Colonic mucosa (tissue), 4 donors: Measurements from ENCODE around the gene DPH3. TPM values are rescaled to one million over a fixed set of nuclear protein-coding genes. Genes with fewer than 3 reads are reported as not detected.

Experiments used
- DNase-seq: peaks from one replicate; pipeline ENCODE4 v3.0.0-alpha.2; 2020
- H3K27ac ChIP-seq: fragments of 200-600 bp; one replicate; pipeline ENCODE4 v1.8.0; 2021
- H3K27me3 ChIP-seq: fragments of 200-600 bp; one replicate; pipeline ENCODE4 v1.8.0; 2021
- H3K36me3 ChIP-seq: fragments of 200-600 bp; one replicate; pipeline ENCODE4 v1.8.0; 2021
- H3K4me1 ChIP-seq: fragments of 200-600 bp; one replicate; pipeline ENCODE4 v1.8.0; 2021; ENCODE audit warnings: mild to moderate bottlenecking
- H3K4me3 ChIP-seq: fragments of 200-600 bp; one replicate; pipeline ENCODE4 v1.8.0; 2021
- H3K9ac ChIP-seq, 2 donors: one replicate each; pipeline ENCODE4 v1.7.0; 2013; ENCODE audit warnings: control low read depth in 2 of 2, low read depth in 2 of 2, low read length in 2 of 2
- H3K9me3 ChIP-seq: fragments of 200-600 bp; one replicate; pipeline ENCODE4 v1.8.0; 2021
- CTCF ChIP-seq: fragments of 200-600 bp; IDR thresholded peaks from one replicate; pipeline ENCODE4 v1.8.0; 2022; ENCODE audit warnings: antibody characterized with exemption, mild to moderate bottlenecking
- intact Hi-C: fragments of 100-400 bp; cut with DNase I; formaldehyde crosslinking; loops from one replicate; pipeline ENCODE4 v1.14.1; 2022
- total RNA-seq, 2 donors: library from RNA; stranded (reverse); fragmentation: NEBNext Ultra II Directional in 1 of 2; extraction: Animal tissue kit (Norgen Biotek cat#: 25700) in 1 of 2; gene quantifications; one replicate each; pipeline ENCODE4 v1.2.1, GENCODE V29; 2021
- donor health status: healthy.
- donor health status: DM: no; HTN: no; CAD: no.
- donor health status: DM: no; HTN: no; CAD: no.

The DPH3 gene
- total RNA-seq, 2 donors from 2014 or later: 15.4 to 23.4 TPM

GRCh38 chr3:16303037-16303575 is 38.4 kb upstream of the DPH3 start:
- H3K36me3 ChIP-seq: no peaks in the 10 kb centered on the region
- TF ChIP-seq CTCF: no peak
- H3K27ac ChIP-seq: no peak overlapping the region
- no peaks in the 10 kb centered on the region for H3K4me1 ChIP-seq
- H3K27me3 ChIP-seq: no peaks in the 10 kb centered on the region
- DNase-seq: no peak
- intact Hi-C loops: no loop called here
- no peak overlapping the region for H3K9ac ChIP-seq
- no peak overlapping the region for H3K4me3 ChIP-seq
- H3K9me3 ChIP-seq: no peaks in the 10 kb centered on the region

GRCh38 chr3:16302082-16302631 is 37.4 kb upstream of the DPH3 start:
- no peak overlapping the region for H3K9ac ChIP-seq
- DNase-seq: no peak
- H3K27me3 ChIP-seq: no peaks in the 10 kb centered on the region
- intact Hi-C loops: no loop called here
- no peaks in the 10 kb centered on the region for H3K36me3 ChIP-seq
- TF ChIP-seq CTCF: no peak
- H3K9me3 ChIP-seq: no peaks in the 10 kb centered on the region
- H3K4me3 ChIP-seq: no peak overlapping the region
- no peaks in the 10 kb centered on the region for H3K4me1 ChIP-seq
- peak overlapping the region; percentile 7 for H3K27ac ChIP-seq

- H3K4me1 ChIP-seq: no peaks in the 10 kb centered on the region
- H3K9me3 ChIP-seq: no peaks in the 10 kb centered on the region
- no peak overlapping the region for H3K4me3 ChIP-seq
- TF ChIP-seq CTCF: no peak
- no peaks in the 10 kb centered on the region for H3K36me3 ChIP-seq
- peak overlapping the region; percentile 7 for H3K27ac ChIP-seq
- H3K27me3 ChIP-seq: no peaks in the 10 kb centered on the region
- intact Hi-C loops: no loop called here
- H3K9ac ChIP-seq: no peak overlapping the region
- DNase-seq: no peak
Measured at GRCh38 chr3:16301507-16301906, 36.8 kb upstream of the DPH3 start.

GRCh38 chr3:16300881-16301359 is 36.2 kb upstream of the DPH3 start:
- H3K4me1 ChIP-seq: no peaks in the 10 kb centered on the region
- H3K27me3 ChIP-seq: no peaks in the 10 kb centered on the region
- no peak for DNase-seq
- H3K9ac ChIP-seq: no peak overlapping the region
- H3K4me3 ChIP-seq: no peak overlapping the region
- intact Hi-C loops: no loop called here
- no peaks in the 10 kb centered on the region for H3K36me3 ChIP-seq
- TF ChIP-seq CTCF: no peak
- no peaks in the 10 kb centered on the region for H3K9me3 ChIP-seq
- no peak overlapping the region for H3K27ac ChIP-seq

- no peaks in the 10 kb centered on the region for H3K27me3 ChIP-seq
- no peaks in the 10 kb centered on the region for H3K4me1 ChIP-seq
- no peaks in the 10 kb centered on the region for H3K9me3 ChIP-seq
- H3K36me3 ChIP-seq: no peaks in the 10 kb centered on the region
- no peak overlapping the region for H3K4me3 ChIP-seq
- intact Hi-C loops: no loop called here
- H3K27ac ChIP-seq: no peak overlapping the region
- no peak for TF ChIP-seq CTCF
- no peak for DNase-seq
- no peak overlapping the region for H3K9ac ChIP-seq
Measured at GRCh38 chr3:16300307-16300706, 35.6 kb upstream of the DPH3 start.
